ENCODE results near the gene CA11.
"Not testable (repeated sequence)": the region's sequence is repeated elsewhere in the genome, so short reads cannot be mapped to it uniquely, and the experiment has no call there.

The CA11 gene

GRCh38 chr19:48683349-48683748, 37.4 kb upstream of the CA11 start:
- no peak for DNase-seq (ENCODE audit: extremely low spot score)

GRCh38 chr19:48681127-48681470, 35.1 kb upstream of the CA11 start:
- ChIA-PET CTCF (no interaction called here), POLR2A (no interaction called here)
- DNase-seq (ENCODE audit: extremely low spot score): peak; percentile 46
- no peak for TF ChIP-seq CTCF (IDR thresholded peaks at IDR 0.05; ENCODE audit: control extremely low read depth, extremely low read depth, low read depth, missing control alignments)

More at GRCh38 chr19:48683349-48683748, 37.4 kb upstream of the CA11 start:
- ChIA-PET CTCF (interaction anchor here (1.2 kb wide), 1 partner anchor 9 kb away, joined by 5 read pairs; no protein-coding TSS in a partner anchor), POLR2A (interaction anchor here (0.7 kb wide), 2 partner anchors 37 to 245 kb away, joined by 4 to 5 read pairs; no protein-coding TSS in a partner anchor)
- no peak for TF ChIP-seq CTCF (IDR thresholded peaks at IDR 0.05; ENCODE audit: control extremely low read depth, extremely low read depth, low read depth, missing control alignments)

GRCh38 chr19:48680436-48681126, 34.6 kb upstream of the CA11 start:
- POLR2A ChIA-PET: no interaction called here
- TF ChIP-seq CTCF (IDR thresholded peaks at IDR 0.05; ENCODE audit: control extremely low read depth, extremely low read depth, low read depth, missing control alignments): no peak
- CTCF ChIA-PET: no interaction called here
- peak; percentile 4 for DNase-seq (ENCODE audit: extremely low spot score)

GRCh38 chr19:48680006-48680405, 34.0 kb upstream of the CA11 start:
- CTCF ChIA-PET, POLR2A ChIA-PET: not testable (repeated sequence)
- DNase-seq (ENCODE audit: extremely low spot score): peak; percentile 5

- peak; percentile 10 for DNase-seq (ENCODE audit: extremely low spot score)
- CTCF ChIA-PET: interaction anchor here (5.6 kb wide), 1 partner anchor 32 kb away, joined by 23 read pairs; the partner anchor contains the start of gene CA11
- TF ChIP-seq CTCF (IDR thresholded peaks at IDR 0.05; ENCODE audit: control extremely low read depth, extremely low read depth, low read depth, missing control alignments): no peak
- POLR2A ChIA-PET: no interaction called here
Observed at GRCh38 chr19:48678201-48678600, 32.2 kb upstream of the CA11 start.

- POLR2A ChIA-PET: no interaction called here
- no peak for DNase-seq (ENCODE audit: extremely low spot score)
- CTCF ChIA-PET: interaction anchor here (1.1 to 5.6 kb wide), 4 partner anchors 20 to 168 kb away, joined by 3 to 23 read pairs (median 6); partner anchors contain the start of gene CA11
- no peak for TF ChIP-seq CTCF (IDR thresholded peaks at IDR 0.05; ENCODE audit: control extremely low read depth, extremely low read depth, low read depth, missing control alignments)
Observed at GRCh38 chr19:48676887-48677286, 30.9 kb upstream of the CA11 start.

GRCh38 chr19:48676487-48676886, 30.5 kb upstream of the CA11 start:
- peak; percentile 20 for DNase-seq (ENCODE audit: extremely low spot score)
- CTCF ChIA-PET: interaction anchor here (1.1 to 5.6 kb wide), 6 partner anchors 8 to 168 kb away, joined by 3 to 23 read pairs (median 4); partner anchors contain the start of gene CA11
- no peak for TF ChIP-seq CTCF (IDR thresholded peaks at IDR 0.05; ENCODE audit: control extremely low read depth, extremely low read depth, low read depth, missing control alignments)
- POLR2A ChIA-PET: no interaction called here

Data from GM10248 (cell line).